GM18951 (cell line): ENCODE data around the gene EML1.

Source experiments
- POLR2A ChIP-seq: IDR thresholded peaks from 4 replicates; pipeline ENCODE4 v1.6.1; 2011; ENCODE audit warnings: mild to moderate bottlenecking; ENCODE audit not compliant: insufficient read length, insufficient read depth; ENCODE audit errors: extremely low read depth
- in situ Hi-C: fragments of 300-500 bp; cut with MboI; formaldehyde crosslinking; loops from one replicate; pipeline ENCODE4 v1.12.0; 2022; ENCODE audit warnings: low sequenced_read_pairs, mixed read lengths, inconsistent platforms; ENCODE audit not compliant: unreplicated experiment

Gene EML1

DNA sequence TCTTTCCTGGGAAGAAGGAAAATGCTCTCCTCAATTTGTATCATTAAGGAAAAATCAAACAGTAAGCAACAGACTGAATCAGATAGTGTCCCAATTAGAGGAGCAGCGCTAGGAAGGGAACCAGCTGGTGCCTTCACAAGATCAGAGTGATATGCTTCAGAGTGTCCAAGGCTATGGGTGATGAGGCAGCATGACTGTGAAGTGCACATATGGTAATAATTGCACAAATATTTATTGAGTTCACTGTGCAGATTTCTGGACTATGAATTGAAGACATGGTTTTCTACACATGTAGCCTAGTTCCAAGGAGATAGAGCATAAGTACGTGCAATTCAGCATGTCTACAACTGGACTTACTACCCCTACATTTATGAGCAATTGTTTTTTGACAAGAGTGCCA is 193.2 kb downstream of the EML1 start:
- no peak for TF ChIP-seq POLR2A
- in situ Hi-C loops, result loop anchor here (25.0 kb wide), 1 partner anchor 126 kb away; no protein-coding TSS in a partner anchor

DNA sequence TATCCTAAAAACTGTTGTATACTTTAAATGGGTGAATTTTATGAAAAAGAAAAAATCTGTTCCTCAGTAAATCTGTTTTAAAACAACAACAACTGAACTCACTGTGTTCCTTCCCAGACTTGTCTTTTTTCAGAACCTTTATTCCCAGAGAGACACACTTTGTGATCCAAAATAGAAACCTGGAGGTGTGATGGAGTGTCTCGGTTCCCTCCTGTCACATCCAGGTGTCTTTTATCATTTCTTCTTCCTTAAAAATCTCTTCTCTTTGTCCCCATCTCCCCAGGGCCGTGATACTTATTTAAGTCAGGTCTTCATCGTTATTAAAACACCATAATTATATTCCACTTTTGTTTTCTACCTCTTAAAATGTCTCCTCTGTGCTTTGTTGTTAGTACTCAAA is 195.8 kb downstream of the EML1 start:
- in situ Hi-C loops, result loop anchor here (25.0 kb wide), 1 partner anchor 123 kb away; no protein-coding TSS in a partner anchor
- no peak for TF ChIP-seq POLR2A

DNA sequence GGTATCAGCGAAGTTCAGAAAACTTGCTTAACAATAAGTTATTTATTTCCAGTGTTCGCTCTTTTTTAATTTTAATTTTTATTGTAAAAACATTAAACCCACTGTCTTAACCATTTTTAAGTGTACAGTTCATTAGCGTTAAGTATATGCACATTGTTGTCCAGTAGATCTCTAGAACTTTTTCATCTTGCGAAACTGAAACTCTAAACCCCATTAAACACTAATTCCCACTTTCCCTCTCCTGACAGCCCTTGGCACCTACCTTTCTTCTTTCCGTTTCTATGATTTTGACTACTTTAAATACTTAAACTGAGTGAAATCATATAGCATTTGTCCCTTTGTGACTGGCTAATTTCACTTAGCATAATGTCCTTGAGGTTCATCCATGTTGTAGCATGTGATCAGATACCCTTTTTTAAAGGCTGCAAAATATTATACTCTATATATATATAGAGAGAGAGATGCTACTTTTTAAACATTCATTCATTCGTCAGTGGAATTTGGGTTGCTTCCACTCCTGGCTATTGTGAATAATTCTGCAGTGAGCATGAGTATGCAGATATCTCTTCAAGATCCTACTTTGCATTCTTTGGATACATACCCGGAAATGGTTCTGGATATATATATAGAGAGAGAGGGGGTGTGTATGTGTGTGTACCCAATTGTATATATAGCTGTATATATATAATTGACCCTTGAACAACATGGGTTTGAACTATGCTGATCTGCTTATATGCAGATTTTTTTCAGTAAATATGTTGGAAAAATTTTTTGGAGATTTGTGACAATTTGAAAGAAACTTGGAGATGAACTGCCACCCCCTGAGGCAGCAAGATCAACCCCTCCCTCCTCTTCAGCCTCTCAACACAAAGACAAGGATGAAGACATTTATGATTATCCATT is 197.3 kb downstream of the EML1 start:
- TF ChIP-seq POLR2A, result no peak
- in situ Hi-C loops, result loop anchor here (25.0 kb wide), 1 partner anchor 122 kb away; no protein-coding TSS in a partner anchor

DNA sequence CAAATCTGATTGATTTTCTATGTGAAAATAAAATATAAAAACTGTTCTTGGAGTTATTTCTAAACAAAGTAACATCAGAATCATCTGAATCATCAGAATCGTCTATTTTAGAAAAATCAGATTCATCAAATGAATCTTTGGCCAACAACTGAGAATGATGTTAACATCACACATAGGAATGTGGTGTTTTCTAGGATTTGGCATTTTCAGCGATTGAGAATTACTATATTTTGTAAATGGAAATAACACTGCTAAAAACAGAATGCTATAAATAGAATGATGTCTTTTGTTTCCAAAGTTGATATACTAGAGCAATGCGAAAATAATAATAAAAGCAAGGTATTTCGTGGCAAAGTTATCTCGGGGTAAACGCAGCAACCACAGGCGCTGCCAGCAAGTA is 198.1 kb downstream of the EML1 start:
- in situ Hi-C loops, result loop anchor here (25.0 kb wide), 1 partner anchor 121 kb away; no protein-coding TSS in a partner anchor

More for the DNA sequence above, 198.1 kb downstream of the EML1 start:
- no peak for TF ChIP-seq POLR2A
